Measurements from ENCODE around the gene IFIT1.
"Not testable (repeated sequence)": the region's sequence is repeated elsewhere in the genome, so short reads cannot be mapped to it uniquely, and the experiment has no call there.

IFIT1 gene

DNA sequence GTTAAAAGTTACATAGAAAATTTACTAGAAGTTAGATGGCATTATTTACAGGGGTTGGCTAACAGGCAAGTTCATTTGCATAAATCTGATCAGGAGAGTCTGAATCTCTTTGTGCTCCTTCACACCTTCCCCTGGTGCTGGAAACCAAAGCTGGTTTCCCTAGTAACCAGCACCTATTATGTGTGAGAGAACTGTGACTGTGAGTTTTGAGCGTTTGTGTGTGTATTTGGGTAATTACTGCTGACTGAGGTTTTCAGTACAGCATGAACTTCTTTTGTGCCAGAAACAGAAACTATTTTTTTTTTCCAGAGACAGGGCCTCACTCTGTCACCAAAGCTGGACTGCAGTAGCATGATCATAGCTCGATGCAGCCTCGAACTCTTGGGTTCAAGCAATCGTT, 24.9 kb upstream of the IFIT1 start:
- no peak for DNase-seq (ENCODE audit: low read depth in 2 of 2)

- DNase-seq (ENCODE audit: low read depth in 2 of 2): no peak
Measured at GRCh38 chr10:89368129-89368528, 24.3 kb upstream of the IFIT1 start.

GRCh38 chr10:89369156-89370105, 23.0 kb upstream of the IFIT1 start:
- DNase-seq (ENCODE audit: low read depth in 2 of 2): no peak

DNA sequence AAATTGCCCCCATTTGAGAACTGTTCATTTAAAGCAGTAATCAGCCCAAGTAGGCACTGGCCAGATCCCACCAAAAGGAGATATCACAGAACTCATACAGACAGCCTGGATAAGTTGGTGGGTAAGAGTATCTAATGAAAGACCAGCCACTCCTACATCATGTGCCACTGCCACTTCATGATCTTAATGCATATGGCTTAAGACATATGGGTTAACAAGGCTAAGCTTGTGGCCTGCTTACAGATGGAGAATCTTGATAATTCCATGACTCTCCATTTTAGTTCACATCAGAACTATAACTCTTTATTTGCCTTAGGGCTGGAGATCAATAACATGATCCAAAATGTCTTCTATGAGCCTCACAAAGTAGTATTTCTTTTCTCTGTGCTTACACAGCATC, 21.3 kb upstream of the IFIT1 start:
- DNase-seq (ENCODE audit: low read depth in 2 of 2): no peak

- DNase-seq (ENCODE audit: low read depth in 2 of 2): no peak
Measured at GRCh38 chr10:89371987-89372386, 20.4 kb upstream of the IFIT1 start.

DNA sequence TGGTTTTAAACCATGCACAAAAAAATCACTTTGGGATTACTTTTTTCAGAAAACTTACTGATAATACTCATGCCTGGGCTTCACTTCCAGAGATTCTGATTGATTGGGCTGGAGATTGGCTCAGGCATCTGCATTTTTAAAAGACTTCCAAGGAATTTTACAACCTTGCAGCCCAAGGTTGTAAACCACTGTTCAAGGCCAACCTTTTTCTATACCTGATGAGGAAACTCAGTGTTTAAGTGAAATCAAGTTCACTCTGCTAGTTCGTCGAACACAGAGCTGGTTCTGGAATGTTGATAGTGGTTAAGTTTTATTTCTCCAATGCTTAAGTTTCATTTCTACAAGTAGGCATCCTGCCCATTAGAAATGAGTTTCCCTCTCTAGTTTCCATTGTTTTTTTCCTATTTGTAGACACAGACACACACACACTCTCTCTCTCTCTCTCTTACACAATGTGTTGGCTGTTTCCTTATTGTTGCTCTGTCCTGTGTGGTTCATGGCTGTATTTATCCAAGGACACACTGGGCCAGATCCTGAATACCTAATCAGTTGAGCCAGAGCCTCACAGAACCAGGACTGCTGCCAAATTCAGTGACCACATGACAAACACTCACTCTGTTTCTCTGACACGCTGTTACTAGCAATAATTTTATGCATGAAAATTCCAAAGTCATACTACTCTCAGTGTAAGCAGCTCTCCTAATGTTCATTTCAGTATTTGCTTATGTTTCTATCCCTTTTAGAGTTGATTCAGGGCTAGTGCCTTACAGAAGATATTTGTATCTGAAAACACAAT, 18.3 kb upstream of the IFIT1 start:
- no peak for DNase-seq (ENCODE audit: low read depth in 2 of 2)

- DNase-seq (ENCODE audit: low read depth in 2 of 2): no peak
Measured at GRCh38 chr10:89374713-89375141, 17.7 kb upstream of the IFIT1 start.

GRCh38 chr10:89377705-89378637, 14.5 kb upstream of the IFIT1 start, which contains the start of gene IFIT1B:
IFIT1B (plus strand) TSS chr10:89378056; CDS start chr10:89378136, 80 bp downstream.
- no peak for DNase-seq (ENCODE audit: low read depth in 2 of 2)

GRCh38 chr10:89379103-89379502, 13.3 kb upstream of the IFIT1 start:
- DNase-seq (ENCODE audit: low read depth in 2 of 2): no peak

- no peak for DNase-seq (ENCODE audit: low read depth in 2 of 2)
Measured at GRCh38 chr10:89382757-89383156, 9.7 kb upstream of the IFIT1 start.

DNA sequence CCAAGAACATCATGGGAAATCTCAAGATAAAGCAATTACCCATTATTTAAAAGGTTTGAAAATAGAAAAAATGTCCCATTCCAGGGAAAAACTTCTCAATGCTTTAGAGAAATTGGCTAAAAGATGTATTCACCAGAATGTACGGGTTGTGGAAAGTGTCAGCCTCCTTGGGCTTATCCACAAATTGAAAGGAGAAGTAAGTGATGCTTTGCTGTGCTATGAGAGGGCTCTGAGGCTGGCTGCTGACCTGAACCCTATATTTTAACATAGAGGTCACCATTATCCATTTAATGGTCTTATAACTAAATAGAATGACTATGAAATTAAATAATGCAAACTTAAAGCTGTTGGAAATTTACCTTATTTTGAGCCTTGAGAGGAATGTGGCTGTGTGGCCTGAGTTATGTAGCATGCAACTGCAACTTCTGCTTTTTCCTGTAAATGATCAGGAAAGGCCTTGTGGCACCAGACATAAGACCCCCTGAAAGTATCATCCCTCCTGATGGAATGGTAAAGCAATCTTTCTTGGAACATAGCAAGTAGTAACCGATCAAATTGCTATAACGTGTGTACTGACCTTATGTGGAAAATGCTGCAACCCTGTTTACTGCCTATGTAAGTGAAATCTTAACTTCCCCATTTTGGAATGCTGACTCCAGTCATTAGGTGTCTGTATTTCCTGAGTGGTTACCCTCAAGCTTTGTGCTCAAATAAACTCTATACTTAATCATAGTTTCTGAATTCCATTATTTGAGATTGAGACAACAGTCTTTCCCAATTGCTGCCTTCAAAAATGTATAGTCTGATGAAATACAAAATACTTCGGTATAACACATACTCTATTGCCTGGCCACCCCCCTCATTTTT, 7.7 kb upstream of the IFIT1 start:
- no peak for DNase-seq (ENCODE audit: low read depth in 2 of 2)

DNA sequence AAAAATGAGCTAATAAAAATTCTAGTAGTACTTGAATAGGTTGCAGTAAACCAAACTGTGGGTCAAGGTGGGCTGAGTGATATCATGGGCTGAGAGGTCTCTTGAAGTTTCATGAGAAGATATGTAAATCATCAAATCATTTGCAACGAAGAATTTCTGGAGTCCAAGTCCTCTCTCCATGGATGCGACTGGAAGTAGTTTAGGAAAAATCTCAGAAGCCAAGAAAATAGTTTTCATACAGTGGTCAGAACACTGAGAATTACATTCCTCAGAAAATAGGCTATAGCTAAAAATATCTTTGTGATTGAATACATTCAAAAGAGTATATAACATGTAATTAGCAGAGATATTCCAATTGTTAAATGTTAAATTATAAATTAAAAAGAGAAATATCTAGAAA, 3.6 kb upstream of the IFIT1 start:
- no peak for DNase-seq (ENCODE audit: low read depth in 2 of 2)

DNA sequence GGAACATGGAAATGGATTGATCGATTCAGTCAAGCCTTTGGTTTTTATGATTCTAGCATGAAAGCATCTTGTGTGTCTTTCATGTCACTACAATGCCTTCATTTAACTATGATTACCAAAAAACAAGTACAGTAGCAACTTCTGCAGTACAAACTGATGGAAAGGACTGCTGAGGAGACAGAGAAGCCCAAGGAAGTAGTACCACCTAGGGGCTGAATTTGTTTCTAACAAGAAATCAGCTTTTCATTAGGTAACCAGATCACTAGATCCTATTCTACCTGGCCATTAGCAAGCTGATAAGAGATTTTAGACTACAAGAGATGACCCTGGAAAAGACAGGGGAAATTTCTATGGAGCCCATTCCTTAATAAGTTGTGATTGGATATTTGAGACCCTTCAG, 3.2 kb upstream of the IFIT1 start:
- DNase-seq (ENCODE audit: low read depth in 2 of 2): no peak

- no peak for DNase-seq (ENCODE audit: low read depth in 2 of 2)
Measured at GRCh38 chr10:89390476-89391225, 1.8 kb upstream of the IFIT1 start.

DNA sequence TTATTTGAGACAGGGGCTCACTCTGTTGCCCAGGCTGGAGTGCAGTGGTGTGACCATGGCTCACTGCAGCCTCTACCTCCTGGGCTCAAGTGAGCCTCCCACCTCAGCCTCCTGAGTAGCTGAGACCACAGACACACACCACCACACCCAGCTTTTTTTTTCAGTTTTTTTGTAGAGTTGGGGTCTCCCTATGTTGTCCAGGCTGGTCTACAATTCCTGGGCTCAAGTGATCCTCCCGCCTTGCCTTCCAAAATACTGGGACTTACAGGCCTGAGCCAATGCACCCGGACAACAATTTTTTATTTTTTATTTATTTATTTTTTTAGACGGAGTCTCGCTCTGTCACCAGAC, 1.2 kb upstream of the IFIT1 start:
- not testable (repeated sequence) for DNase-seq (ENCODE audit: low read depth in 2 of 2)

GRCh38 chr10:89392974-89393373, 551 bp downstream of the IFIT1 start:
- no peak for DNase-seq (ENCODE audit: low read depth in 2 of 2)

DNA sequence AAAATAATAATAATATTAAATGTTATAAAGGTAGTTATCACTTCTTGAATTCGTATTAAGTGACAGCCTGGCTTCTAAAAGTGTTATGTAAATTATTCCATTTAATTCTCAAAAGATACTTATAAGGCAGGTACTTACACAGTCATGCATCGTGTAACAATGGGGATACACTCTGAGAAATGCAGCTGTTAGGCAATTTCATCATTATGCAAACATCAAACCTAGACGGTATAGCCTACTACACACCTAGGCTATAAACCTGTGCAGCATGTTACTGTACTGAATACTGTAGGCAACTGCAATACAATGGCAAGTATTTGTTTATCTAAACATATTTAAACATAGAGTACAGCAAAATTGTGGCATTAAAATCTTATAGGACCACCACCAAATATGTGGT, 1.5 kb downstream of the IFIT1 start:
- no peak for DNase-seq (ENCODE audit: low read depth in 2 of 2)

GRCh38 chr10:89395141-89395540, 2.7 kb downstream of the IFIT1 start:
- DNase-seq (ENCODE audit: low read depth in 2 of 2): no peak

DNA sequence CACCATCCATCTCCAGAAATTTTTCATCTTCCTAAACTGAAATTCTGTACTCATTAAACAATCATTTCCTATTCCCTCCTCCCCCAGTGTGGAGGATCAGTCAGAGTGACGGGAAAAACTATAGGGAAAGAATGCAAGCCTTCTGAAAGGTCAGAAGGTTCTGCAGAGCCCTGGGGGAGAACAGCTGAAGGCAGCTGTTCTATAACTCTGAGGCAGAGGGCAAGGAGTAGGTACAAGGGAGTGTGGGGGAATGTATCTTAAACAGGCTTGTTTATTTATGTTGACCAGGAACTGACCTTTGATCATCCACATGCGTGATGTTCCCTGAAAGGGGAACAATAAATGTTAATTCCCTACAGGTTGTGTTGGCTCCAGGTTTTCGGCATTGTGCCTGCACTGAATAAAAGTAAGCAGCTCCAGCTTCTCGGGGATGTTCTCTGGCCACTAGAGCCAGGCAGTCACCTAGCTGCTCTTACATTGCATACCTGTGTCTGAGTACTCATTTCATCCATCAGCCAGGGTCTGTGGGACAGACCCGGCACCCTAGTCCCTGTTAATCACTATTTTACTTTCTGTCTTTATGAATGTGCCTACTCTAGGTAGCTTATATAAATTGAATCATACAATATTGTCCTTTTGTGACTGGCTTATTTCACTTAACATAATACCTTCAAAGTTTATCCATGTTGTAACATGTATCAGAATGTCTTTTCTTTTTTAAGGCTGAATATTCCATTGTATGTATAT, 5.8 kb downstream of the IFIT1 start:
- no peak for DNase-seq (ENCODE audit: low read depth in 2 of 2)
